ENCODE measurements around the gene UBXN7.
"Not testable (repeated sequence)": the region's sequence is repeated elsewhere in the genome, so short reads cannot be mapped to it uniquely, and the experiment has no call there.

The UBXN7 gene

DNA sequence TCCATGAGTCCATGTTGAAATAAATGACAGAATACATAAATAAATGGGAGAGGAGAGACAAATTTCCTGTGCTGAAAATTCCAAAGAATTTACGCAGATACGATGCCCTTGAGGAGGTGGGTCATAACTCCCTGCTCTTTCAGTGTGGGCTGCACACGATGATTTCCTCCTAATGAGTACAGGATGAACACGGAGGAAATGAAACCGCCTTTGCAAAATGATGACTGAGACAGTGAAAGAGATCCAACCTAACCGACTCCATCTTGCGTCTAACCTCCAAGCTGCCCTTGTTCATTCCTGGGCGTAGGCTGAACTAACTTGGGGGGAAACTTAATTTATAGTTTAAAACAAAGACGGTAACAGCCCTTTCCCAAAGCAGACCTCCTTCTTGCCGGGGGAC is 129.7 kb downstream of the UBXN7 start:
- H3K27ac Mint-ChIP-seq, H3K9me3 Mint-ChIP-seq, H3K4me1 Mint-ChIP-seq, DNase-seq, H3K4me3 Mint-ChIP-seq, CTCF ChIA-PET, H3K27me3 Mint-ChIP-seq: not testable (repeated sequence)
- peaks cover 19% of the 10 kb centered on the region for H3K36me3 Mint-ChIP-seq

DNA sequence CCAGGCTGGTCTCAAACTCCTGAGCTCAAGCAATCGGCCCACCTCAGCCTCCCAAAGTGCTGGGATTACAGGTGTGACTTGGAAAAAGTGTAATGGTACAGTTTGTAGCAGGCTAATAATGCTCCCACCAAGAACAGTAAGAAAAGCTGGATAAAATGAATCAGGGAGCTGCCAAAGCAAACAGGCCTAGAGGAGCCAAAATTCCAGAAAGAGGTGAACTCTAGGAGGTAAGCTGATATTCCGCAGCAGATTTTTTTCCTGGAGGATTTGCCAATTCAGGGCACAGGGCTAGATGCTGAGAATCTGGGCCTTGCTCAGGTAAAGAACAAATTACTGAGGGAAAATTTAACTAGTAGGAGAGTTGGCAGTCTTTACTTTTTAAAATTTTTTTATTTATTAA is 133.7 kb downstream of the UBXN7 start:
- no peak overlapping the region for H3K4me3 Mint-ChIP-seq
- H3K4me1 Mint-ChIP-seq, result peaks cover 4% of the 10 kb centered on the region
- peaks cover 21% of the 10 kb centered on the region for H3K36me3 Mint-ChIP-seq
- no peaks in the 10 kb centered on the region for H3K27me3 Mint-ChIP-seq
- CTCF ChIA-PET, result interaction anchor here (1.3 kb wide), 1 partner anchor 224 kb away, joined by 3 read pairs; no protein-coding TSS in a partner anchor
- no peaks in the 10 kb centered on the region for H3K9me3 Mint-ChIP-seq
- no peak for DNase-seq
- H3K27ac Mint-ChIP-seq, result no peak overlapping the region

All from activated naive CD4-positive, alpha-beta T cell treated with anti-CD3 and anti-CD28 coated beads, Interleukin-2, amount 10 ng/mL, durations not matched to agents 7 days and 5 days (primary cell).